ENCODE measurements around the gene CAPN15. TPM values are rescaled to one million over a fixed set of nuclear protein-coding genes. Genes with fewer than 3 reads are reported as not detected.
A peak's percentile ranks its signal among the peaks of the same experiment; 100 is the strongest.

CAPN15 gene
- total RNA-seq, 1 experiment from 2014 or later = 76.4 TPM

DNA sequence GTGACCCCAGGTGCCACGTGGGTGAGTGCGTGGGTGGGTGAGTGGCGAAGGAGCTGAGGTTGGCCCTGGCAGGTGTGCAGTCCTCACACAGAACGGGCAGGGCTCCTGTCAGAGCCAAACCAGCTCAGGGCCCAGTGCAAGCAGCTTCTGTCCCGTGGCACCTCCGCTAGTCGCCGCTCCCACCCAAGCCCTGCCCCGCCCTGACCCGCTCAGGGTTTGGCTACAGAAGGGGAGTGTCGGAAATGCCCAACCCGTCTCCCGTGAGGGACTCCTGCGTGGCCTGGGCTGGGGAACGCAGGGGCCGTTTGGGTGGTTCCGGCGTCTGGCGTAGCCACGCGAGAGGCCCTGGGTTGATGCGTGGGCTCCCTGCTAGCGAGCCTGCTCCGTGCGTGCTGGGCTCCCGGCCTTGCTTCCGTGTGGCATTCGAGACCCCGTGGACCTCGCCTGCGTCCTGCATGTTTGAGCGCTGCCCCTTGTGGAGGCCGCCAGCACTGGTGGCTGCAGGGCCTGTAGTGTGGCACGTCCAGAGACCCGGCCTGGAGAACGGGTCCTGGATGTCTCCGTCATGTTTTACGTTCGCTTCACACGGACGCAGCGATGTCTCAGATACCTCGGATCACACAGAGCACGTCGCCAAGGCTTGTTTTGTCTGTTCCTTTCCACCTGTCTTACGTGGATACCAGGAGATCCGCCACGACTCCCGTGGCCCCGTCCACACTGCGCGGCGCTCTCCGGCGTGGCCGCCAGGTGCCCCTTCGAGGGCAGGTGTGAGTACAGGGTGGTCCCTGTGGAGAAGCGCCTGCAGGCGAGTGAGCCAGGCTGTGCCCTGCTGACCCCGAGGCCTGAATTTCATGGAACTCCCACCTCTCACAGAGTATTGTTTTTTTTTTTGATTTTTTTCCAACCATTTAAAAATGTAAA, 10.2 kb downstream of the CAPN15 start:
- no peaks in the 10 kb centered on the region; the same call in 1 of the 2 replicates for H3K79me2 ChIP-seq (ENCODE audit: insufficient read depth, low read length)
- H3K4me3 Mint-ChIP-seq = no peak overlapping the region
- no peak overlapping the region for H2BK120ac ChIP-seq (ENCODE audit: low read depth, low read length, poor library complexity, severe bottlenecking)
- H3T11ph ChIP-seq (ENCODE audit: low read length) = no peak overlapping the region
- H3K4me1 Mint-ChIP-seq = no peaks in the 10 kb centered on the region
- H3K27me3 Mint-ChIP-seq (ENCODE audit: low read depth) = no peaks in the 10 kb centered on the region
- no peaks in the 10 kb centered on the region for H3K9me3 Mint-ChIP-seq
- H3K14ac ChIP-seq (ENCODE audit: insufficient read depth, low read length) = no peak overlapping the region
- no peak overlapping the region for H3K56ac ChIP-seq (ENCODE audit: insufficient read length, low read depth, low read length)
- no peak overlapping the region for H3K27ac ChIP-seq (ENCODE audit: insufficient read length, low read depth, low read length)
- no peak overlapping the region for H2BK12ac ChIP-seq (ENCODE audit: insufficient read length, low read depth, low read length)
- H2AFZ ChIP-seq (ENCODE audit: low read length) = no peak overlapping the region
- no peaks in the 10 kb centered on the region for H4K20me1 ChIP-seq (ENCODE audit: control insufficient read depth, insufficient read depth, insufficient read length)
- H3K36me3 Mint-ChIP-seq (ENCODE audit: insufficient read depth in 1 of 3, low read depth in 3 of 3) = peaks cover 3 to 15% (median 6%) of the 10 kb centered on the region in 3 experiments; a peak in 6 of 7 replicates
- H2BK20ac ChIP-seq (ENCODE audit: low read depth, low read length, poor library complexity, severe bottlenecking) = no peak overlapping the region
- H4K8ac ChIP-seq (replicated peaks; ENCODE audit: insufficient read length, low read depth, low read length) = no peak overlapping the region
- no peaks in the 10 kb centered on the region for H3K79me1 ChIP-seq (ENCODE audit: insufficient read depth, low read depth, low read length, poor library complexity, severe bottlenecking)
- H3K27me3 ChIP-seq (ENCODE audit: insufficient read depth, low read length) = no peaks in the 10 kb centered on the region
- H3K9ac ChIP-seq (ENCODE audit: extremely low read depth, insufficient read length, low read length) = no peak overlapping the region
- no peak overlapping the region for H2AK5ac ChIP-seq (ENCODE audit: insufficient read length, low read length)
- no peaks in the 10 kb centered on the region for H3K9me3 ChIP-seq (ENCODE audit: control insufficient read depth, low read depth, low read length)
- H3K4me2 ChIP-seq (ENCODE audit: insufficient read depth, insufficient read length, low read length) = no peak overlapping the region
- no peak overlapping the region; a peak in 1 of 7 replicates for H3K27ac Mint-ChIP-seq
- no peak overlapping the region for H2BK5ac ChIP-seq (ENCODE audit: insufficient read length, low read length)
- H3K23ac ChIP-seq (ENCODE audit: insufficient read length, low read depth, low read length) = no peak overlapping the region
- H3K18ac ChIP-seq (ENCODE audit: insufficient read length, low read depth, low read length) = no peak overlapping the region
- H3K4ac ChIP-seq (ENCODE audit: low read depth, low read length) = no peak overlapping the region
- H4K5ac ChIP-seq (ENCODE audit: insufficient read length, low read depth, low read length) = no peak overlapping the region
- H2BK15ac ChIP-seq (ENCODE audit: low read depth, low read length) = no peak overlapping the region
- no peaks in the 10 kb centered on the region for H3K23me2 ChIP-seq (ENCODE audit: insufficient read length, low read depth, low read length, poor library complexity, severe bottlenecking)
- no peaks in the 10 kb centered on the region for H3K4me1 ChIP-seq (ENCODE audit: insufficient read depth, low read length)
- H4K91ac ChIP-seq (ENCODE audit: insufficient read length, low read depth, low read length) = no peak overlapping the region
- TF ChIP-seq, protein P1, sequence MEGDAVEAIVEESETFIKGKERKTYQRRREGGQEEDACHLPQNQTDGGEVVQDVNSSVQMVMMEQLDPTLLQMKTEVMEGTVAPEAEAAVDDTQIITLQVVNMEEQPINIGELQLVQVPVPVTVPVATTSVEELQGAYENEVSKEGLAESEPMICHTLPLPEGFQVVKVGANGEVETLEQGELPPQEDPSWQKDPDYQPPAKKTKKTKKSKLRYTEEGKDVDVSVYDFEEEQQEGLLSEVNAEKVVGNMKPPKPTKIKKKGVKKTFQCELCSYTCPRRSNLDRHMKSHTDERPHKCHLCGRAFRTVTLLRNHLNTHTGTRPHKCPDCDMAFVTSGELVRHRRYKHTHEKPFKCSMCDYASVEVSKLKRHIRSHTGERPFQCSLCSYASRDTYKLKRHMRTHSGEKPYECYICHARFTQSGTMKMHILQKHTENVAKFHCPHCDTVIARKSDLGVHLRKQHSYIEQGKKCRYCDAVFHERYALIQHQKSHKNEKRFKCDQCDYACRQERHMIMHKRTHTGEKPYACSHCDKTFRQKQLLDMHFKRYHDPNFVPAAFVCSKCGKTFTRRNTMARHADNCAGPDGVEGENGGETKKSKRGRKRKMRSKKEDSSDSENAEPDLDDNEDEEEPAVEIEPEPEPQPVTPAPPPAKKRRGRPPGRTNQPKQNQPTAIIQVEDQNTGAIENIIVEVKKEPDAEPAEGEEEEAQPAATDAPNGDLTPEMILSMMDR (conservative IDR thresholded peaks at IDR 0.05) = peak; percentile 45
- no peak for DNase-seq
- no CpG with 5 or more reads among the region's 60 CpGs for WGBS (ENCODE audit: extremely low coverage, insufficient read length, low lambda C conversion rate)

All from H9 (cell line).